ENCODE data around the gene DEFB131B. TPM values are rescaled to one million over a fixed set of nuclear protein-coding genes. Genes with fewer than 3 reads are reported as not detected.

Gene DEFB131B
- total RNA-seq, 1 experiment from 2014 or later = not detected

GRCh38 chr11:71933141-71933933 is 55.1 kb downstream of the DEFB131B start:
- intact Hi-C loops (cut with micrococcal nuclease) = no loop called here
- CTCF ChIA-PET = no interaction called here
- BruUV-seq (replicated peaks) = no TSS peak
- Histone ChIP-seq H3K4me2 (ENCODE audit: low read length) (no peak overlapping the region), H3K9me3 (ENCODE audit: control insufficient read depth in 1 of 2, insufficient read depth in 1 of 2, low read depth in 1 of 2, low read length in 2 of 2) (no peaks in the 10 kb centered on the region), H3K79me2 (ENCODE audit: insufficient read depth, low read length) (peaks cover 92% of the 10 kb centered on the region), H3K9ac (ENCODE audit: low read length) (no peak overlapping the region), H3K36me3 (ENCODE audit: control insufficient read depth in 1 of 2, insufficient read depth in 2 of 2, low read length in 2 of 2) (no peaks in the 10 kb centered on the region; a peak in 1 of 4 replicates), H4K20me1 (ENCODE audit: insufficient read depth) (no peaks in the 10 kb centered on the region), H3K9me2 (ENCODE audit: insufficient read depth) (no peaks in the 10 kb centered on the region), H3K27ac (ENCODE audit: low read depth, low read length) (no peak overlapping the region), H3K4me1 (ENCODE audit: control insufficient read depth in 1 of 2, insufficient read depth in 2 of 2, low read length in 2 of 2) (peaks cover 4 to 29% of the 10 kb centered on the region in 2 experiments), H2AFZ (ENCODE audit: low read depth, low read length, poor library complexity, severe bottlenecking) (no peak overlapping the region), H3K4me3 (replicated peaks in 1 of 2; ENCODE audit: low read depth in 1 of 2, low read length in 2 of 2) (no peak overlapping the region), H3K27me3 (ENCODE audit: insufficient read depth, low read length) (no peaks in the 10 kb centered on the region)
- POLR2A ChIA-PET = no interaction called here
- RAD21 ChIA-PET (ENCODE audit: low non-redundant PET in 1 of 2, low total read pairs in 2 of 2, uncharacterized antibody in 2 of 2, unreplicated experiment in 2 of 2) = no interaction called here
- TF ChIP-seq CEBPB (IDR thresholded peaks at IDR 0.05; ENCODE audit: low read depth) = no peak
- ATAC-seq (no peak), DNase-seq (ENCODE audit: low read depth, low spot score) (no peak)

Other genes with a start within 250 kb of the DEFB131B start
- gene DEFB108B, start 45.3 kb upstream of the DEFB131B start, total RNA-seq (2021; ENCODE audit: unreplicated experiment) = not detected
- gene XNDC1N, start 50.1 kb downstream of the DEFB131B start, total RNA-seq (2021; ENCODE audit: unreplicated experiment) = 7.5 TPM
- gene RNF121, start 50.6 kb downstream of the DEFB131B start, total RNA-seq (2021; ENCODE audit: unreplicated experiment) = 24.5 TPM
- 9.8 TPM for gene IL18BP, start 120.5 kb downstream of the DEFB131B start, total RNA-seq (2021; ENCODE audit: unreplicated experiment)
- gene NUMA1, start 202.1 kb downstream of the DEFB131B start, total RNA-seq (2021; ENCODE audit: unreplicated experiment) = 133 TPM
- 10.8 TPM for gene LRRC51, start 202.4 kb downstream of the DEFB131B start, total RNA-seq (2021; ENCODE audit: unreplicated experiment)
- gene LAMTOR1, start 224.8 kb downstream of the DEFB131B start, total RNA-seq (2021; ENCODE audit: unreplicated experiment) = 63.9 TPM
- not detected for gene TOMT, start 227.5 kb downstream of the DEFB131B start, total RNA-seq (2021; ENCODE audit: unreplicated experiment)
- 65.6 TPM for gene ANAPC15, start 234.2 kb downstream of the DEFB131B start, total RNA-seq (2021; ENCODE audit: unreplicated experiment)